Stimulated activated CD8-positive, alpha-beta memory T cell treated with anti-CD3 and anti-CD28 coated beads, Interleukin-15, amount 100 ng/mL, for 4 hours (primary cell): ENCODE results near the gene ZNF585A.
"Not testable (repeated sequence)": the region's sequence is repeated elsewhere in the genome, so short reads cannot be mapped to it uniquely, and the experiment has no call there.

ENCODE experiments used
- DNase-seq, 2 donors: peaks; one replicate each; pipeline ENCODE4 v3.0.0-alpha.2; 2020; ENCODE audit warnings: low read depth in 2 of 2

ZNF585A gene

GRCh38 chr19:37172368-37173366 is at the start of gene ZNF585A:
Gene ZNF585A, minus strand, starts transcription at chr19:37172695. Its CDS starts 2,785 bp downstream, at chr19:37169910.
- peak; percentile 83 to 88 for DNase-seq

GRCh38 chr19:37221136-37221535 is 48.6 kb upstream of the ZNF585A start:
- no peak for DNase-seq

GRCh38 chr19:37220383-37220782 is 47.9 kb upstream of the ZNF585A start:
- no peak for DNase-seq

GRCh38 chr19:37218592-37218935 is 46.1 kb upstream of the ZNF585A start:
- DNase-seq: no peak

GRCh38 chr19:37217775-37218591 is 45.5 kb upstream of the ZNF585A start, which contains the start of gene ZNF383:
Gene ZNF383, plus strand, starts transcription at chr19:37218214. Its CDS starts 12,240 bp downstream, at chr19:37230454.
- peak; percentile 70 to 73 for DNase-seq

GRCh38 chr19:37217480-37217774 is 44.9 kb upstream of the ZNF585A start:
- no peak for DNase-seq

GRCh38 chr19:37197768-37198167 is 25.3 kb upstream of the ZNF585A start:
- DNase-seq: no peak

GRCh38 chr19:37197115-37197514 is 24.6 kb upstream of the ZNF585A start:
- DNase-seq: not testable (repeated sequence)

- not testable (repeated sequence) for DNase-seq
Measured at GRCh38 chr19:37195248-37195647, 22.8 kb upstream of the ZNF585A start.

- DNase-seq: not testable (repeated sequence)
Measured at GRCh38 chr19:37186071-37186470, 13.6 kb upstream of the ZNF585A start.

GRCh38 chr19:37165635-37166034 is 6.9 kb downstream of the ZNF585A start:
- DNase-seq: no peak

GRCh38 chr19:37160153-37160552 is 12.3 kb downstream of the ZNF585A start:
- DNase-seq: no peak

GRCh38 chr19:37148214-37148613 is 24.3 kb downstream of the ZNF585A start:
- DNase-seq: no peak

GRCh38 chr19:37136111-37136510 is 36.4 kb downstream of the ZNF585A start:
- no peak for DNase-seq

GRCh38 chr19:37128821-37129177 is 43.7 kb downstream of the ZNF585A start:
- DNase-seq: no peak

GRCh38 chr19:37127999-37128820 is 44.3 kb downstream of the ZNF585A start:
- no peak for DNase-seq

GRCh38 chr19:37122093-37122492 is 50.4 kb downstream of the ZNF585A start:
- DNase-seq: not testable (repeated sequence)

GRCh38 chr19:37114001-37114400 is 58.5 kb downstream of the ZNF585A start:
- no peak for DNase-seq

GRCh38 chr19:37111753-37112152 is 60.7 kb downstream of the ZNF585A start:
- DNase-seq: not testable (repeated sequence)

GRCh38 chr19:37104135-37104534 is 68.4 kb downstream of the ZNF585A start:
- not testable (repeated sequence) for DNase-seq

- no peak for DNase-seq
Measured at GRCh38 chr19:37098570-37098969, 73.9 kb downstream of the ZNF585A start.

- no peak for DNase-seq
Measured at GRCh38 chr19:37095859-37096258, 76.6 kb downstream of the ZNF585A start.
